Upper lobe of left lung (tissue), 6 donors: ENCODE results near the gene DPF3. TPM values are rescaled to one million over a fixed set of nuclear protein-coding genes. Genes with fewer than 3 reads are reported as not detected.

Experiments used
- ATAC-seq, 2 donors: fragments of 200-7000 bp; cut with Tn5 transposase; one replicate each; pipeline ENCODE4 v1.9.1; 2022; ENCODE audit warnings: mild to moderate bottlenecking in 2 of 2, moderate library complexity in 2 of 2; ENCODE audit not compliant: low FRiP score in 2 of 2
- DNase-seq, 2 donors: peaks; one replicate each; pipeline ENCODE4 v3.0.0-alpha.2; 2019 to 2020
- H3K27ac ChIP-seq, 4 donors: fragments of 200-600 bp; sonication (generic); one replicate each; pipeline ENCODE4 v1.5.1; 2016 to 2019
- H3K27me3 ChIP-seq, 4 donors: fragments of 200-600 bp; sonication (generic); one replicate each; pipeline ENCODE4 v1.5.1; 2017 to 2019
- H3K36me3 ChIP-seq, 4 donors: fragments of 200-600 bp; sonication (generic); one replicate each; pipeline ENCODE4 v1.5.1; 2016 to 2019
- H3K4me1 ChIP-seq, 4 donors: fragments of 200-600 bp; sonication (generic); one replicate each; pipeline ENCODE4 v1.5.1; 2018 to 2019
- H3K4me3 ChIP-seq, 4 donors: fragments of 200-600 bp; sonication (generic); one replicate each; pipeline ENCODE4 v1.5.1; 2017 to 2019; ENCODE audit warnings: mild to moderate bottlenecking in 2 of 4, moderate library complexity in 1 of 4
- H3K9me3 ChIP-seq, 4 donors: fragments of 200-600 bp; sonication (generic); one replicate each; pipeline ENCODE4 v1.5.1; 2018 to 2019
- CTCF ChIP-seq, 6 experiments: fragments of 450-650 bp in 4 of 6; fragments of 200-600 bp in 2 of 6; sonication (generic) in 2 of 6; IDR thresholded peaks; one replicate each; pipeline ENCODE4 v1.5.1; 2016 to 2019; ENCODE audit warnings: antibody characterized with exemption in 6 of 6
- EP300 ChIP-seq, 4 donors: sonication (generic); formaldehyde crosslinking; IDR thresholded peaks; one replicate each; pipeline ENCODE4 v1.5.1; 2017; ENCODE audit warnings: antibody characterized with exemption in 4 of 4, control low read depth in 2 of 4
- POLR2A ChIP-seq, 4 donors: fragments of 450-650 bp; IDR thresholded peaks; one replicate each; pipeline ENCODE4 v1.5.1; 2016 to 2017; ENCODE audit warnings: antibody characterized with exemption in 4 of 4, mild to moderate bottlenecking in 2 of 4
- POLR2AphosphoS5 ChIP-seq, 2 donors: sonication (generic); formaldehyde crosslinking; IDR thresholded peaks; one replicate each; pipeline ENCODE4 v1.5.1; 2017; ENCODE audit warnings: antibody characterized with exemption in 2 of 2
- WGBS, 2 donors: methylation state at CpG; one replicate each; pipeline ENCODE4 v1.1.5; 2017 to 2018; 5-methylcytosine and 5-hydroxymethylcytosine counted together
- total RNA-seq, 6 donors: library from RNA; depleted of rRNA in 4 of 6; stranded (reverse); fragments of >200 nt in 4 of 6; gene quantifications; one replicate each; pipeline versions ENCODE4 v1.1.0 to v1.2.1, GENCODE V29; 2016 to 2021
- donor health status: DM: no; HTN: no; CAD: no; lungs with moderate emphysema.
- donor health status: DM: no; HTN: yes; CAD: no; lungs with severe emphysema.

Gene DPF3
- total RNA-seq, 6 donors from 2014 or later, result 0.30 to 1.3 (median 1.0) TPM

- no peak overlapping the region for H3K27ac ChIP-seq
- H3K36me3 ChIP-seq, result no peaks in the 10 kb centered on the region
- H3K27me3 ChIP-seq, result no peaks in the 10 kb centered on the region
- WGBS, 2 donors, result 89 to 90% methylated on average over 1 of the region's 1 CpG
- DNase-seq (no peak), ATAC-seq (no peak)
- TF ChIP-seq POLR2AphosphoS5 (IDR thresholded peaks at IDR 0.05), result no peak
- H3K4me3 ChIP-seq, result no peak overlapping the region
- H3K4me1 ChIP-seq, result no peaks in the 10 kb centered on the region
- no peaks in the 10 kb centered on the region for H3K9me3 ChIP-seq
These were observed 287.0 kb downstream of the DPF3 start for GRCh38 chr14:72606879-72607278.

- no peak for TF ChIP-seq POLR2AphosphoS5 (IDR thresholded peaks at IDR 0.05)
- TF ChIP-seq CTCF (IDR thresholded peaks at IDR 0.05), result no peak
- TF ChIP-seq EP300 (IDR thresholded peaks at IDR 0.05), result no peak
- TF ChIP-seq POLR2A (IDR thresholded peaks at IDR 0.05), result no peak
- Histone ChIP-seq H3K4me1 (no peaks in the 10 kb centered on the region), H3K4me3 (no peak overlapping the region), H3K27me3 (no peaks in the 10 kb centered on the region), H3K9me3 (no peaks in the 10 kb centered on the region), H3K36me3 (no peaks in the 10 kb centered on the region), H3K27ac (no peak overlapping the region)
- WGBS, 2 donors, result 93 to 94% methylated on average over 3 of the region's 3 CpGs
- ATAC-seq (no peak), DNase-seq (no peak)
These were observed 288.0 kb downstream of the DPF3 start for GRCh38 chr14:72605921-72606220.

GRCh38 chr14:72605096-72605920 lies 288.6 kb downstream of the DPF3 start:
- DNase-seq (no peak), ATAC-seq (no peak)
- H3K9me3 ChIP-seq, result no peaks in the 10 kb centered on the region
- H3K4me1 ChIP-seq, result no peaks in the 10 kb centered on the region
- H3K36me3 ChIP-seq, result no peaks in the 10 kb centered on the region
- no peak for TF ChIP-seq CTCF (IDR thresholded peaks at IDR 0.05)
- TF ChIP-seq POLR2A (IDR thresholded peaks at IDR 0.05), result no peak
- TF ChIP-seq POLR2AphosphoS5 (IDR thresholded peaks at IDR 0.05), result no peak
- 87 to 88% methylated on average over 14 to 18 of the region's 18 CpGs for WGBS, 2 donors
- H3K4me3 ChIP-seq, result no peak overlapping the region
- H3K27me3 ChIP-seq, result no peaks in the 10 kb centered on the region
- no peak overlapping the region for H3K27ac ChIP-seq

- DNase-seq, result no peak
- Histone ChIP-seq H3K4me1 (no peaks in the 10 kb centered on the region), H3K4me3 (no peak overlapping the region), H3K36me3 (no peaks in the 10 kb centered on the region), H3K27ac (no peak overlapping the region), H3K9me3 (no peaks in the 10 kb centered on the region), H3K27me3 (no peaks in the 10 kb centered on the region)
- 92 to 97% methylated on average over 1 to 3 of the region's 3 CpGs for WGBS, 2 donors
- no peak for ATAC-seq
- no peak for TF ChIP-seq POLR2A (IDR thresholded peaks at IDR 0.05)
- TF ChIP-seq POLR2AphosphoS5 (IDR thresholded peaks at IDR 0.05), result no peak
- no peak for TF ChIP-seq CTCF (IDR thresholded peaks at IDR 0.05)
- no peak for TF ChIP-seq EP300 (IDR thresholded peaks at IDR 0.05)
These were observed 289.8 kb downstream of the DPF3 start for GRCh38 chr14:72604133-72604532.

GRCh38 chr14:72603639-72604038 lies 290.3 kb downstream of the DPF3 start:
- no peak for ATAC-seq
- H3K9me3 ChIP-seq, result no peaks in the 10 kb centered on the region
- DNase-seq, result no peak
- 77 to 85% methylated on average over 4 of the region's 4 CpGs for WGBS, 2 donors
- no peaks in the 10 kb centered on the region for H3K4me1 ChIP-seq
- no peak overlapping the region for H3K4me3 ChIP-seq
- TF ChIP-seq EP300 (IDR thresholded peaks at IDR 0.05), result no peak
- H3K27me3 ChIP-seq, result no peaks in the 10 kb centered on the region
- no peak overlapping the region for H3K27ac ChIP-seq
- no peaks in the 10 kb centered on the region for H3K36me3 ChIP-seq
